Osteoblast (primary cell): ENCODE results near the gene PSMG3. TPM values are rescaled to one million over a fixed set of nuclear protein-coding genes. Genes with fewer than 3 reads are reported as not detected.

Experiments used
- DNase-seq: peaks from one replicate; pipeline ENCODE4 v3.0.0; 2011; ENCODE audit warnings: low spot score, mixed read lengths; ENCODE audit not compliant: insufficient read length; ENCODE audit errors: missing footprints
- H2AFZ ChIP-seq: 2 replicates; pipeline ENCODE4 v1.6.0; 2011; ENCODE audit warnings: mild to moderate bottlenecking, low read length
- H3K27ac ChIP-seq: 2 replicates; pipeline ENCODE4 v1.5.1; 2011; ENCODE audit warnings: mild to moderate bottlenecking, low read depth, low read length, moderate library complexity
- H3K27me3 ChIP-seq: 2 replicates; pipeline ENCODE4 v1.6.0; 2012; ENCODE audit warnings: mild to moderate bottlenecking, control low read depth, inconsistent platforms, low read length, moderate library complexity; ENCODE audit not compliant: insufficient read depth
- H3K36me3 ChIP-seq: 2 replicates; pipeline ENCODE4 v1.5.1; 2011; ENCODE audit warnings: mild to moderate bottlenecking, low read length, control low read depth, moderate library complexity; ENCODE audit not compliant: insufficient read depth
- H3K4me1 ChIP-seq: 2 replicates; pipeline ENCODE4 v1.5.1; 2011; ENCODE audit warnings: mild to moderate bottlenecking, low read length, control low read depth, moderate library complexity; ENCODE audit not compliant: insufficient read depth
- H3K4me2 ChIP-seq: 2 replicates; pipeline ENCODE4 v1.6.0; 2011; ENCODE audit warnings: mild to moderate bottlenecking, low read length; ENCODE audit not compliant: insufficient read depth
- H3K4me3 ChIP-seq: fragments of 200-600 bp; sonication (generic); 3 replicates; pipeline ENCODE4 v1.5.1; 2012; ENCODE audit warnings: mild to moderate bottlenecking, low read length, inconsistent platforms; ENCODE audit not compliant: insufficient read depth
- H3K79me2 ChIP-seq: 2 replicates; pipeline ENCODE4 v1.6.0; 2012; ENCODE audit warnings: mild to moderate bottlenecking, low read length, control low read depth, inconsistent platforms; ENCODE audit not compliant: insufficient read depth
- H3K9me3 ChIP-seq: 2 replicates; pipeline ENCODE4 v1.5.1; 2011; ENCODE audit warnings: low read depth, low read length, control low read depth
- H4K20me1 ChIP-seq: 2 replicates; pipeline ENCODE4 v1.6.0; 2012; ENCODE audit warnings: mild to moderate bottlenecking, low read length, control low read depth; ENCODE audit not compliant: insufficient read depth
- CTCF ChIP-seq: IDR thresholded peaks from 2 replicates; pipeline ENCODE4 v1.5.1; 2011; ENCODE audit warnings: mild to moderate bottlenecking, low read depth, low read length, moderate library complexity; ENCODE audit errors: extremely low read depth
- total RNA-seq: library from RNA; depleted of rRNA; stranded (reverse); fragments of >200 nt; gene quantifications from 2 replicates; pipeline ENCODE4 v1.2.3, GENCODE V29; 2012

Gene PSMG3
- total RNA-seq, 1 donor = 38.7 TPM

GRCh38 chr7:1534330-1535099, 35.3 kb downstream of the PSMG3 start:
- peak overlapping the region; percentile 36 for H3K4me2 ChIP-seq
- peaks cover 52% of the 10 kb centered on the region for H3K4me1 ChIP-seq
- peaks cover 66% of the 10 kb centered on the region for H3K79me2 ChIP-seq
- peak overlapping the region; percentile 35 for H3K4me3 ChIP-seq
- DNase-seq = no peak
- peaks cover 7% of the 10 kb centered on the region for H4K20me1 ChIP-seq
- TF ChIP-seq CTCF = no peak
- H3K9me3 ChIP-seq = no peaks in the 10 kb centered on the region
- H3K27me3 ChIP-seq = no peaks in the 10 kb centered on the region
- H2AFZ ChIP-seq = no peak overlapping the region
- H3K36me3 ChIP-seq = peaks cover 6% of the 10 kb centered on the region
- H3K27ac ChIP-seq = peak overlapping the region; percentile 95

GRCh38 chr7:1533547-1534329, 36.1 kb downstream of the PSMG3 start:
- Histone ChIP-seq H3K36me3 (peaks cover under 1% of the 10 kb centered on the region), H3K9me3 (no peaks in the 10 kb centered on the region), H2AFZ (no peak overlapping the region), H4K20me1 (peaks cover 7% of the 10 kb centered on the region), H3K4me3 (peak overlapping the region; percentile 80), H3K4me2 (peak overlapping the region; percentile 90), H3K27me3 (no peaks in the 10 kb centered on the region), H3K4me1 (peaks cover 50% of the 10 kb centered on the region), H3K79me2 (peaks cover 59% of the 10 kb centered on the region), H3K27ac (peak overlapping the region; percentile 95)
- no peak for TF ChIP-seq CTCF
- DNase-seq = peak; percentile 99

GRCh38 chr7:1533255-1533546, 36.6 kb downstream of the PSMG3 start:
- peak overlapping the region; percentile 80 for H3K4me3 ChIP-seq
- H3K4me1 ChIP-seq = peaks cover 45% of the 10 kb centered on the region
- H2AFZ ChIP-seq = no peak overlapping the region
- peaks cover 7% of the 10 kb centered on the region for H4K20me1 ChIP-seq
- no peak for TF ChIP-seq CTCF
- no peaks in the 10 kb centered on the region for H3K27me3 ChIP-seq
- no peaks in the 10 kb centered on the region for H3K9me3 ChIP-seq
- H3K79me2 ChIP-seq = peaks cover 53% of the 10 kb centered on the region
- H3K36me3 ChIP-seq = no peaks in the 10 kb centered on the region
- H3K4me2 ChIP-seq = peak overlapping the region; percentile 90
- no peak for DNase-seq
- peak overlapping the region; percentile 95 for H3K27ac ChIP-seq

GRCh38 chr7:1532456-1533254, 37.2 kb downstream of the PSMG3 start:
- TF ChIP-seq CTCF = no peak

More at GRCh38 chr7:1532456-1533254, 37.2 kb downstream of the PSMG3 start:
- H3K4me1 ChIP-seq = peaks cover 41% of the 10 kb centered on the region
- peak overlapping the region; percentile 40 for H2AFZ ChIP-seq
- H3K27me3 ChIP-seq = no peaks in the 10 kb centered on the region
- H3K27ac ChIP-seq = peak overlapping the region; percentile 95
- peak; percentile 99 for DNase-seq
- H3K4me2 ChIP-seq = peak overlapping the region; percentile 90
- H3K4me3 ChIP-seq = peak overlapping the region; percentile 80
- H3K9me3 ChIP-seq = no peaks in the 10 kb centered on the region
- H3K36me3 ChIP-seq = no peaks in the 10 kb centered on the region
- H4K20me1 ChIP-seq = peaks cover 7% of the 10 kb centered on the region
- peaks cover 48% of the 10 kb centered on the region for H3K79me2 ChIP-seq
